DND-41 (cell line): ENCODE measurements around the gene SIRPB2.

Experiments used
- ATAC-seq: fragments of 200-7000 bp; cut with Tn5 transposase; 3 replicates; pipeline ENCODE4 v1.9.1; 2021; ENCODE audit warnings: low read depth; ENCODE audit not compliant: insufficient read depth
- DNase-seq: peaks from one replicate; pipeline ENCODE4 v3.0.0-alpha.2; 2020
- H2AFZ ChIP-seq: 2 replicates; pipeline ENCODE4 v1.6.0; 2012; ENCODE audit warnings: low read depth, low read length
- H3K27ac ChIP-seq: 2 replicates; pipeline ENCODE4 v1.5.1; 2012; ENCODE audit warnings: low read length, inconsistent platforms
- H3K27me3 ChIP-seq: fragments of 200-600 bp; sonication (generic); 2 replicates; pipeline ENCODE4 v1.6.0; 2012; ENCODE audit warnings: low read length, mild to moderate bottlenecking, inconsistent platforms; ENCODE audit not compliant: insufficient read depth, poor library complexity
- H3K36me3 ChIP-seq: 2 replicates; pipeline ENCODE4 v1.5.1; 2012; ENCODE audit warnings: low read length, inconsistent platforms; ENCODE audit not compliant: insufficient read depth
- H3K4me1 ChIP-seq: 2 replicates; pipeline ENCODE4 v1.5.1; 2012; ENCODE audit warnings: mild to moderate bottlenecking, low read length; ENCODE audit not compliant: insufficient read depth
- H3K4me2 ChIP-seq: 2 replicates; pipeline ENCODE4 v1.6.0; 2012; ENCODE audit warnings: mild to moderate bottlenecking, moderate library complexity, low read length, inconsistent platforms; ENCODE audit not compliant: insufficient read depth
- H3K4me3 ChIP-seq, 2 experiments: fragments of 200-600 bp in 1 of 2; shearing (Covaris generic) in 1 of 2; 2 replicates each; pipeline ENCODE4 v1.5.1; 2012 to 2016; ENCODE audit warnings: inconsistent platforms in 2 of 2, low read length in 2 of 2, mild to moderate bottlenecking in 2 of 2, low read depth in 1 of 2, moderate library complexity in 1 of 2
- H3K79me2 ChIP-seq: 2 replicates; pipeline ENCODE4 v1.6.0; 2012; ENCODE audit warnings: low read length, inconsistent platforms; ENCODE audit not compliant: insufficient read depth
- H3K9ac ChIP-seq: 2 replicates; pipeline ENCODE4 v1.6.0; 2012; ENCODE audit warnings: low read depth, mild to moderate bottlenecking, inconsistent platforms, low read length, moderate library complexity
- H3K9me3 ChIP-seq: 2 replicates; pipeline ENCODE4 v1.5.1; 2012; ENCODE audit warnings: low read length, moderate library complexity, mild to moderate bottlenecking, inconsistent platforms; ENCODE audit not compliant: insufficient read depth, severe bottlenecking
- H4K20me1 ChIP-seq: 2 replicates; pipeline ENCODE4 v1.6.0; 2012; ENCODE audit warnings: low read length; ENCODE audit not compliant: insufficient read depth
- CTCF ChIP-seq: IDR thresholded peaks from 2 replicates; pipeline ENCODE4 v1.5.1; 2012; ENCODE audit warnings: borderline replicate concordance, low read length, moderate library complexity, mild to moderate bottlenecking; ENCODE audit not compliant: poor library complexity, severe bottlenecking; ENCODE audit errors: extremely low read depth
- EZH2 ChIP-seq: IDR thresholded peaks from 3 replicates; pipeline ENCODE4 v1.6.1; 2012; ENCODE audit warnings: borderline replicate concordance, low read depth, mild to moderate bottlenecking, moderate library complexity, low read length, inconsistent platforms; ENCODE audit not compliant: severe bottlenecking

The SIRPB2 gene

GRCh38 chr20:1473246-1474220 lies 17.7 kb downstream of the SIRPB2 start:
- Histone ChIP-seq H4K20me1 (no peaks in the 10 kb centered on the region), H3K27me3 (no peaks in the 10 kb centered on the region), H3K4me1 (no peaks in the 10 kb centered on the region), H2AFZ (no peak overlapping the region), H3K36me3 (no peaks in the 10 kb centered on the region), H3K4me3 (no peak overlapping the region), H3K79me2 (no peaks in the 10 kb centered on the region), H3K9me3 (no peaks in the 10 kb centered on the region), H3K4me2 (no peak overlapping the region), H3K9ac (no peak overlapping the region), H3K27ac (no peak overlapping the region)
- ATAC-seq (no peak), DNase-seq (no peak)
- TF ChIP-seq EZH2 (no peak), CTCF (no peak)

GRCh38 chr20:1472556-1473245 lies 18.5 kb downstream of the SIRPB2 start:
- no peak for TF ChIP-seq CTCF
- Histone ChIP-seq H3K4me2 (no peak overlapping the region), H3K9ac (no peak overlapping the region), H3K4me3 (no peak overlapping the region), H2AFZ (no peak overlapping the region), H3K36me3 (no peaks in the 10 kb centered on the region), H3K79me2 (no peaks in the 10 kb centered on the region), H4K20me1 (no peaks in the 10 kb centered on the region), H3K27me3 (no peaks in the 10 kb centered on the region), H3K27ac (no peak overlapping the region), H3K4me1 (no peaks in the 10 kb centered on the region), H3K9me3 (no peaks in the 10 kb centered on the region)
- DNase-seq (no peak), ATAC-seq (no peak)

- H2AFZ ChIP-seq: no peak overlapping the region
Measured at GRCh38 chr20:1471242-1471641, 20.0 kb downstream of the SIRPB2 start.

More at GRCh38 chr20:1471242-1471641, 20.0 kb downstream of the SIRPB2 start:
- Histone ChIP-seq H3K4me3 (no peak overlapping the region), H3K9me3 (no peaks in the 10 kb centered on the region), H3K27me3 (no peaks in the 10 kb centered on the region), H3K9ac (no peak overlapping the region), H3K27ac (no peak overlapping the region), H3K4me1 (peaks cover 6% of the 10 kb centered on the region), H3K36me3 (no peaks in the 10 kb centered on the region; the same call in 1 of the 2 replicates), H3K4me2 (no peak overlapping the region), H3K79me2 (peaks cover 3% of the 10 kb centered on the region), H4K20me1 (peaks cover 2% of the 10 kb centered on the region; the same call in 1 of the 2 replicates)
- TF ChIP-seq CTCF (no peak), EZH2 (no peak)
- ATAC-seq (no peak), DNase-seq (no peak)
